SU-DHL-6 (cell line): ENCODE results near the gene USP47.

ENCODE experiments used
- EZH2phosphoT487 ChIP-seq: fragments of 200-600 bp; sonication (generic), shearing (Covaris generic); conservative IDR thresholded peaks from 2 replicates; pipeline ENCODE4 v1.6.1; 2018; ENCODE audit warnings: mild to moderate bottlenecking, antibody characterized with exemption, low read length, moderate library complexity, mixed read lengths
- TF ChIP-seq, protein P1 (sequence below): fragments of 200-600 bp; sonication (generic); IDR thresholded peaks from one replicate; pipeline ENCODE4 v1.5.1; 2017; ENCODE audit warnings: antibody characterized with exemption, mild to moderate bottlenecking, low read length, moderate library complexity; ENCODE audit not compliant: insufficient read depth, poor library complexity, severe bottlenecking

DNA sequence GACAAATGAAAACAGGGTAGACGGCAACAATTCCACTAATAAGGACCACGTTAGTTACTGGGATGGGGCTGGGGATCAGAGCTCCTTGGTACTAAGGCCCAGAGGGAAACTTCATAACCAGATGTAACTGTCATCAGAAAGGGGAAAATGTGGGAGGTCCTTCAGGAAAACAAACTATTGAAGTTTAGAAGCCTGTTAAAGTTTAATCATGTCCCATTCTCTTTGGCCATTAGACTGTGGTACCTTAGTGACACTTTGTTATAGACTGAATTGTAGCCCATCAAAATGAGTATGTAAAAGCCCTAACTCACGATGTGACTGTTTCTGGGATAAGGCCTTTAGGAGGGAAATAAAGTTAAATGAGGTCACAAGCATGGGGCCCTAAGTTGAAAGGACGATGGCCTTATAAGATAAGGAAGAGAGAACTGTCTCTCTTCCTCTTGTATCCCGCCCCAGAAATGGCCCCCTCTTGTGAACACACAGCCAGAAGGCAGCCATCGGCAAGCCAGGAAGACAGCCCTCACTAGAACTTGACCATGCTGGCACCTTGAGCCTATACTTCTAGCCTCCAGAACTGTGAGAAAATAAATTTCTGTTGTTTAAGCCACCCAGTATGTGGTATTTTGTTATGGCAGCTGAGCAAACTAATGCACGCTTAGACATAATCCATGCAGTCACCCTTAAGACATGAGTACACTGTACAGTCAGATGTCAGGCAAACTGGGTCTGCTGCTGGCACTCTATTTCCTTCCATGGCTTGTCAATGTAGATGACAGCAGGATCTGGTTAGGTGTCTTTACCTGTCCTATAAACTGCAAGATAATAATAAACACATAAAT lies 26.9 kb upstream of the USP47 start:
- TF ChIP-seq, protein P1, sequence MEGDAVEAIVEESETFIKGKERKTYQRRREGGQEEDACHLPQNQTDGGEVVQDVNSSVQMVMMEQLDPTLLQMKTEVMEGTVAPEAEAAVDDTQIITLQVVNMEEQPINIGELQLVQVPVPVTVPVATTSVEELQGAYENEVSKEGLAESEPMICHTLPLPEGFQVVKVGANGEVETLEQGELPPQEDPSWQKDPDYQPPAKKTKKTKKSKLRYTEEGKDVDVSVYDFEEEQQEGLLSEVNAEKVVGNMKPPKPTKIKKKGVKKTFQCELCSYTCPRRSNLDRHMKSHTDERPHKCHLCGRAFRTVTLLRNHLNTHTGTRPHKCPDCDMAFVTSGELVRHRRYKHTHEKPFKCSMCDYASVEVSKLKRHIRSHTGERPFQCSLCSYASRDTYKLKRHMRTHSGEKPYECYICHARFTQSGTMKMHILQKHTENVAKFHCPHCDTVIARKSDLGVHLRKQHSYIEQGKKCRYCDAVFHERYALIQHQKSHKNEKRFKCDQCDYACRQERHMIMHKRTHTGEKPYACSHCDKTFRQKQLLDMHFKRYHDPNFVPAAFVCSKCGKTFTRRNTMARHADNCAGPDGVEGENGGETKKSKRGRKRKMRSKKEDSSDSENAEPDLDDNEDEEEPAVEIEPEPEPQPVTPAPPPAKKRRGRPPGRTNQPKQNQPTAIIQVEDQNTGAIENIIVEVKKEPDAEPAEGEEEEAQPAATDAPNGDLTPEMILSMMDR = no peak
- no peak for TF ChIP-seq EZH2phosphoT487
